Measurements from ENCODE around the gene CAPN7.

Gene CAPN7

DNA sequence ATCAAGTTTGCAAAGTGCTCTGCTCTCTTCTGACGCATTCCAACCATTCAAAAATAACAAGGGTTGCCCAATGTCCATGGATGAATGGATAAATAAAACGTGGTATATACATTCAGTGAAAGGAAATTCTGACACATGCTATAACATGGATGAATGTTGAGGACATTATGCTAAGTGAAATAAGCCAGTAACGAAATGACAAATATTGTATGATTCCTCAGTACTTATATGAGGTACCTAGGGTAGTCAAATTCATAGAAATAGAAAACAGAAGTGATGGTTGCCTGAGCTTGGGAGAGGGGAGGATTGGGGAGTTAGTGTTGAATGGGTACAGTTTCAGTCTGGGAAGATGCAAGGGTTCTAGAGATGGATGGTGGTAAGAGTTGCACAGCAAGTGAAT is 92.5 kb downstream of the CAPN7 start:
- DNase-seq (ENCODE audit: low spot score): no peak

DNA sequence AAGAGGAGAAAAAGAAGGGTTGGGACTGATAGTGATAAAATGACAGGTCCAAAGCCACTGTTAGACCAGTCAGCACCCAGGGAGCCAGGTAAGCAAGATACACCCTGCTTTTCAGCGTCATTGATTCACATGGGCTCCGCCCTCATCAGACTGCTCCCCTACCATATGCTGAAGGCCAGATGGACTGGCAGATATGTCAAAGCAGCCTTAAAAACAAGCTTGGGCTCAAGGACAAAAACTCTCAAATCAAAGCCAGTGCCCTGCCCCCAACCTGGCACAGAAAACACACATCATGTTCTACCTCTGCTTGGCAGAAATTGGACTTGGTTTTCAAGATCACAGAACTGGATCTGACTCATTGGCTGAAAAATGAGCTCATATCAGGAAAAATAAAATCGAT is 93.0 kb downstream of the CAPN7 start:
- no peak for DNase-seq (ENCODE audit: low spot score)

DNA sequence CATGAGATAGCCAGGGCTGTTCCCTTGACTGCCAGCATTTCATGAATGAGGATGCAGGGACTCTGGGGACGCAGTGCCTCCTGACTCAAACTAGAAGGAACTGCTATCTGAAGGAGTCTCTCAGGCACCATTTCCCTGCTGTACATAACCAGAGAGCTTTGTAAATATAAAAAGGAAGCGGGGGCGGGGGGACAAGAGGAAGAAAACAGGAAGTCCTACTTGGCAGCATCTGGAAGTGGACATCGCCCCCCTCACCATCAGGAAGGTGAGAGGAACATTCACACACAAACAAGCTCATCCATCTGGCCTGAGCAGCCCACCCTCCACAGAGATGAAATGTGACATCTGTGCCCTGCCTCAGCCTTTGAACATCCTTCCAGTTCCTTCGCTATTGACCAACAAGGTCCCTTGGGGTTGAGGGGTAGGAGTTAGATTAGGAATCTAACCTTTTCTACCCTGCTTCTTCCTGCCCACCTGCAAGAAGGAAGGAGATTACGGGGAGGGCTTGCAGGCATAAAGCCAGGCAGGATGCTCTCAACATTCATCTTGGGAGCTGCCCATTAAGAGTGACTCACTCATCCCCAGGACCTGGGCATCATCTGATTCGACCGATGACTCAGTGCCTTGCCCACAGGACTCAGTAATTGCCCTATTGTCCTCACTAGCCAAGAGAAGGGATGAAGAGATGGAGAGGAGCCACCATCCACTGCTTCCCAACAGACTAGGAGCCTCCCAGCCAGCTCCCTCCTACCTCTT is 94.5 kb downstream of the CAPN7 start:
- no peak for DNase-seq (ENCODE audit: low spot score)

DNA sequence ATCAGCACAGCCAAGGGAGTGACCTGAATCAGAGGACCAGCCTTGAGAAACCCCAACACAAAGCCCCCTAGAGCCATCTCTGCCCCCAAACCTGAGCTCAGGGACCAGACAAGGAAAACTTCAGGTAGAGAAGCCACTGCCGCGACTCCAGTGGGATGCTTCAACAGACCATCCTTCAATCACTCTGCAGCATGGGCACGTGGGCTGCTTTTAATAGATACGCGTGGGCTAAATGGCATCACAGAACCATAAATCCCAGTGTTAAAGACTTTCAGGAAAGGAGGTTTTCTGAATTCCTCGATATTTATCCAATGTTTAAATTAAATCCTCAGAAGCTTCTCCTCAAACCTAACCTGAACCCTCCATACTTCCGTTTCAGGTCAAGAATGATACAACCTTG is 95.7 kb downstream of the CAPN7 start:
- no peak for DNase-seq (ENCODE audit: low spot score)

All from globus pallidus (tissue), 1 donor.